GDM1 (cell line): Measurements from ENCODE around the gene SLC22A12.

Experiments used
- DNase-seq: peaks from one replicate; lab custom pipeline; 2025; lab: John Stamatoyannopoulos, UW

Gene SLC22A12

GRCh38 chr11:64647019-64647779, 56.2 kb downstream of the SLC22A12 start:
- DNase-seq = no peak

- DNase-seq = no peak
Measured at GRCh38 chr11:64648551-64648950, 57.5 kb downstream of the SLC22A12 start.

GRCh38 chr11:64649291-64649697, 58.3 kb downstream of the SLC22A12 start:
- DNase-seq = peak; percentile 57

- peak; percentile 34 for DNase-seq
Measured at GRCh38 chr11:64650923-64651523, 60.0 kb downstream of the SLC22A12 start.
